PC-3 (cell line): ENCODE measurements around the gene HMGCS1.

Experiments
- CTCF ChIP-seq: fragments of 300-600 bp; sonication (generic); conservative IDR thresholded peaks from 2 replicates; pipeline ENCODE4 v1.5.1; 2017; ENCODE audit warnings: antibody characterized with exemption, low read depth, mild to moderate bottlenecking, low read length
- EZH2phosphoT487 ChIP-seq: fragments of 300-600 bp; sonication (generic); IDR thresholded peaks from 2 replicates; pipeline ENCODE4 v1.6.1; 2018; ENCODE audit warnings: mild to moderate bottlenecking, antibody characterized with exemption, low read length, borderline replicate concordance

GRCh38 chr5:43348207-43348606 lies 35.0 kb upstream of the HMGCS1 start:
- TF ChIP-seq CTCF, result no peak
- no peak for TF ChIP-seq EZH2phosphoT487
